Dedifferentiated amniotic fluid mesenchymal stem cell (primary cell): ENCODE results near the gene CCDC47.
"Not testable (repeated sequence)": the region's sequence is repeated elsewhere in the genome, so short reads cannot be mapped to it uniquely, and the experiment has no call there.

Experiments
- DNase-seq: peaks from one replicate; pipeline ENCODE4 v3.0.0-alpha.2; 2016; ENCODE audit errors: extremely low spot score

Gene CCDC47

GRCh38 chr17:63722403-63722802, 51.0 kb downstream of the CCDC47 start:
- DNase-seq, result no peak

GRCh38 chr17:63720194-63720593, 53.2 kb downstream of the CCDC47 start:
- not testable (repeated sequence) for DNase-seq

GRCh38 chr17:63718988-63719387, 54.4 kb downstream of the CCDC47 start:
- no peak for DNase-seq

GRCh38 chr17:63716426-63716825, 57.0 kb downstream of the CCDC47 start:
- no peak for DNase-seq

- no peak for DNase-seq
These were observed 58.7 kb downstream of the CCDC47 start for GRCh38 chr17:63714550-63715277.

GRCh38 chr17:63709110-63709509, 64.3 kb downstream of the CCDC47 start:
- DNase-seq, result no peak

GRCh38 chr17:63707151-63707550, 66.2 kb downstream of the CCDC47 start:
- DNase-seq, result no peak

- no peak for DNase-seq
These were observed 66.9 kb downstream of the CCDC47 start for GRCh38 chr17:63706336-63707082.

- DNase-seq, result no peak
These were observed 67.7 kb downstream of the CCDC47 start for GRCh38 chr17:63705657-63706056.

- DNase-seq, result no peak
These were observed 68.6 kb downstream of the CCDC47 start for GRCh38 chr17:63704836-63705235.

GRCh38 chr17:63704259-63704576, 69.2 kb downstream of the CCDC47 start:
- no peak for DNase-seq

GRCh38 chr17:63703556-63704258, 69.7 kb downstream of the CCDC47 start:
- no peak for DNase-seq

- DNase-seq, result no peak
These were observed 70.4 kb downstream of the CCDC47 start for GRCh38 chr17:63703029-63703428.

GRCh38 chr17:63702721-63703015, 70.7 kb downstream of the CCDC47 start:
- no peak for DNase-seq

- DNase-seq, result no peak
These were observed 71.3 kb downstream of the CCDC47 start for GRCh38 chr17:63701868-63702720.

GRCh38 chr17:63701456-63701820, 72.0 kb downstream of the CCDC47 start:
- no peak for DNase-seq

GRCh38 chr17:63700528-63701455, 72.6 kb downstream of the CCDC47 start:
- DNase-seq, result no peak

GRCh38 chr17:63699638-63700527, 73.5 kb downstream of the CCDC47 start, which contains the start of gene LIMD2:
LIMD2 (minus strand) TSS chr17:63700125; CDS start chr17:63699298, 827 bp downstream.
- DNase-seq, result no peak

GRCh38 chr17:63698886-63699637, 74.3 kb downstream of the CCDC47 start:
- DNase-seq, result no peak
